Activated naive CD4-positive, alpha-beta T cell treated with anti-CD3 and anti-CD28 coated beads, Interleukin-2, amount 50 U/mL, for 24 hours (primary cell): ENCODE data around the gene HNRNPA1.
"Not testable (repeated sequence)": the region's sequence is repeated elsewhere in the genome, so short reads cannot be mapped to it uniquely, and the experiment has no call there.

ENCODE experiments used
- H3K27ac Mint-ChIP-seq: one replicate; pipeline ENCODE4 v1.8.0; 2021; ENCODE audit warnings: mild to moderate bottlenecking, mixed read lengths
- H3K27me3 Mint-ChIP-seq: one replicate; pipeline ENCODE4 v1.8.0; 2021; ENCODE audit warnings: mixed read lengths
- H3K36me3 Mint-ChIP-seq: one replicate; pipeline ENCODE4 v1.8.0; 2021; ENCODE audit warnings: mixed read lengths
- H3K4me1 Mint-ChIP-seq: one replicate; pipeline ENCODE4 v1.8.0; 2021; ENCODE audit warnings: mixed read lengths
- H3K4me3 Mint-ChIP-seq: one replicate; pipeline ENCODE4 v1.8.0; 2021; ENCODE audit warnings: mild to moderate bottlenecking, mixed read lengths
- H3K9me3 Mint-ChIP-seq: one replicate; pipeline ENCODE4 v1.8.0; 2021; ENCODE audit warnings: mixed read lengths

The HNRNPA1 gene

DNA sequence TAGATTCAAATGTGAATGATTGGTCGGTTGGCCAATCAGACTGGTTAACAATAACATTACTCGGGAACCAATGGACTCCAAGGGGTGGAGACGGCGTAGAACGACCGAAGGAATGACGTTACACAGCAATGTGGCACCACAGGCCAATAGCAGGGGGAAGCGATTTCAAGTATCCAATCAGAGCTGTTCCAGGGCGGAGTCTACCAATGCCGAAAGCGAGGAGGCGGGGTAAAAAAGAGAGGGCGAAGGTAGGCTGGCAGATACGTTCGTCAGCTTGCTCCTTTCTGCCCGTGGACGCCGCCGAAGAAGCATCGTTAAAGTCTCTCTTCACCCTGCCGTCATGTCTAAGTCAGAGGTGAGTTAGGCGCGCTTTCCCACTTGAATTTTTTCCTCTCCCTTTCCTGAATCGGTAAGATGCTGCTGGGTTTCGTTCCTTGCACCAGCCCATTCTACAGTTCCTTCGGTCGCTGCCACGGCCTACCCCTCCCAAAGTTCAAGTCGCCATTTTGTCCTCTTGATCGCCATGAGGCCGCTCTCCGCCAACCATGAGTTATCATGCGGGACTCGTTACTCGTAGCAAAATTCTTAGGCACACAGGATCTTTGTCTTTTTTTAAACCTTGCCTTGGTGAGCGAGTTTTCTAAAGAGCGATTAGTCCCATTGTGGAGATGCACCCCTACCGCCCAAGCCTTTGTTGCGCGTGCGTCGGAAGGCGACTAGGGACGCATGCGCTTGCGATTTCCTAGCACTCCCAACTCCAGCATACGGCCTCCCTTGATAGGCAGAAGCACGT is at the start of gene HNRNPA1:
Gene HNRNPA1, plus strand, starts transcription at position 259 of the 793 bp plus-strand sequence. Its CDS starts 82 bp downstream, at position 341.
- Mint-ChIP-seq H3K36me3 (peaks cover 11% of the 10 kb centered on the region), H3K27me3 (no peaks in the 10 kb centered on the region), H3K27ac (no peak within 1 kb of the TSS), H3K4me3 (no peak within 1 kb of the TSS), H3K9me3 (no peaks in the 10 kb centered on the region), H3K4me1 (peaks cover 48% of the 10 kb centered on the region)

DNA sequence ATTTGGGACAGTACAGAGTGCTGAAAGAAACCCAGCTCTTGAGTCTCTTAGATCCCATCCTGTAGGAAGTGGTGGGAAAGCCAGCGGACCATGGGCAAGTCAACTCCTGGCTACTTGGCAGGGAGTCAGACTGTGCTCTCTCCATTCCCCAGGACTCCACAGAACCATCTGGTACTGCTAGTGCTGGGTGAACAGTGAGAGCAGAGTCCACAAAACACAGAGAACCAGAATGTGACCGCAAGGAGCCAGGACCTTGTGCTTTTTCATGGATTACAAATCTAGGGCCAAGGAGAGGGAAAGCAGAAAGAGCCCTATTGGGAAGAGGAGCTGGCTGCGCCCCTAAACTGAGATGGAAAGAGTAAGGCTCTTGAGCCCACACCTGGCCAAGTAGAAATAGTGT is 49.3 kb upstream of the HNRNPA1 start:
- H3K27me3 Mint-ChIP-seq, H3K4me1 Mint-ChIP-seq, H3K9me3 Mint-ChIP-seq, H3K4me3 Mint-ChIP-seq, H3K36me3 Mint-ChIP-seq: not testable (repeated sequence)
- H3K27ac Mint-ChIP-seq: peak overlapping the region; percentile 81

GRCh38 chr12:54232790-54233189 is 47.7 kb upstream of the HNRNPA1 start:
- H3K4me3 Mint-ChIP-seq: no peak overlapping the region
- no peak overlapping the region for H3K27ac Mint-ChIP-seq
- peaks cover 2% of the 10 kb centered on the region for H3K36me3 Mint-ChIP-seq
- H3K4me1 Mint-ChIP-seq: peaks cover 9% of the 10 kb centered on the region
- no peaks in the 10 kb centered on the region for H3K9me3 Mint-ChIP-seq
- no peaks in the 10 kb centered on the region for H3K27me3 Mint-ChIP-seq

GRCh38 chr12:54238531-54238930 is 42.0 kb upstream of the HNRNPA1 start:
- H3K9me3 Mint-ChIP-seq: no peaks in the 10 kb centered on the region
- peaks cover 6% of the 10 kb centered on the region for H3K36me3 Mint-ChIP-seq
- no peak overlapping the region for H3K27ac Mint-ChIP-seq
- no peak overlapping the region for H3K4me3 Mint-ChIP-seq
- H3K4me1 Mint-ChIP-seq: peaks cover 5% of the 10 kb centered on the region
- no peaks in the 10 kb centered on the region for H3K27me3 Mint-ChIP-seq

DNA sequence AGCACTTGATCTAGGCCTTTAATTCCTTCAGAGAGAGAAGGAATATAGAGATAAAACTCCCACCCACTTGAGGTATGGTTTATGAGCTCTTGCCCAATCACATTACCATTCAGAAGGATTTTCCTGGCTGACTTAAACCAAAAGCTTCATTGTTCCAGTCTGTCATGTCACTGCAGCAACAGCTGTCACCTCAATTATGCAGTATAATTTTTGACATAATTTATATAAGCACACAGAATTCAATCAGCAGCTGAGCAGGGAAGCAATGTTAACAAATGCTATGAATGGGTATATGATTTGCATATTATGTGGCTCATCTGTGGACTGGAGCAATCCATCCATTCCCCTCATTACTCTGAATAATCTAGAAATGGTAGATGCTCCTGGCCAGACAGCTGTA is 40.9 kb upstream of the HNRNPA1 start:
- Mint-ChIP-seq H3K9me3 (no peaks in the 10 kb centered on the region), H3K4me1 (peaks cover 5% of the 10 kb centered on the region), H3K27ac (no peak overlapping the region), H3K27me3 (no peaks in the 10 kb centered on the region), H3K36me3 (peaks cover 6% of the 10 kb centered on the region), H3K4me3 (no peak overlapping the region)

DNA sequence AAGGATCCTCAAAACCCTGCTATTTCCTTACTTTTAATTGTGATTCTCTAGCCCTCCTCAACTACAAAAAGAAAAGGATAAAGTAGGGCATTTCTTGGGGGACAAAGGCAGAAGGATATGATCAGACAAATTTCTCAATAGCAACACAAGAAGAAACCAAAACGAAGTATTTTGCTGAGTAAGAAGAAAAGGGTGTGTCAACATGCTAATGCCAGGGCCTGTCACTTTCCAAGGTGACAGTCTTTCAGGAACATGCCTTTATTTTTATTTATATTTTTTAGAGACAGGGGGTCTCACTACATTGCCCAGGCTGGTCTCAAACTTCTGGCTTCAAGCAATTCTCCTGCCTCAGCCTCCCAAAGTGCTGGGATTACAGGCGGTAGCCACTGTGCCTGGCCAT is 40.4 kb upstream of the HNRNPA1 start:
- H3K4me1 Mint-ChIP-seq: peaks cover 5% of the 10 kb centered on the region
- H3K36me3 Mint-ChIP-seq: peaks cover 6% of the 10 kb centered on the region
- no peaks in the 10 kb centered on the region for H3K9me3 Mint-ChIP-seq
- no peak overlapping the region for H3K4me3 Mint-ChIP-seq
- H3K27me3 Mint-ChIP-seq: no peaks in the 10 kb centered on the region
- peak overlapping the region; percentile 23 for H3K27ac Mint-ChIP-seq

- Mint-ChIP-seq H3K4me3 (no peak overlapping the region), H3K9me3 (no peaks in the 10 kb centered on the region), H3K4me1 (peaks cover 5% of the 10 kb centered on the region), H3K36me3 (peaks cover 8% of the 10 kb centered on the region), H3K27ac (peak overlapping the region; percentile 15), H3K27me3 (no peaks in the 10 kb centered on the region)
Observed at GRCh38 chr12:54240971-54241588, 39.4 kb upstream of the HNRNPA1 start.

DNA sequence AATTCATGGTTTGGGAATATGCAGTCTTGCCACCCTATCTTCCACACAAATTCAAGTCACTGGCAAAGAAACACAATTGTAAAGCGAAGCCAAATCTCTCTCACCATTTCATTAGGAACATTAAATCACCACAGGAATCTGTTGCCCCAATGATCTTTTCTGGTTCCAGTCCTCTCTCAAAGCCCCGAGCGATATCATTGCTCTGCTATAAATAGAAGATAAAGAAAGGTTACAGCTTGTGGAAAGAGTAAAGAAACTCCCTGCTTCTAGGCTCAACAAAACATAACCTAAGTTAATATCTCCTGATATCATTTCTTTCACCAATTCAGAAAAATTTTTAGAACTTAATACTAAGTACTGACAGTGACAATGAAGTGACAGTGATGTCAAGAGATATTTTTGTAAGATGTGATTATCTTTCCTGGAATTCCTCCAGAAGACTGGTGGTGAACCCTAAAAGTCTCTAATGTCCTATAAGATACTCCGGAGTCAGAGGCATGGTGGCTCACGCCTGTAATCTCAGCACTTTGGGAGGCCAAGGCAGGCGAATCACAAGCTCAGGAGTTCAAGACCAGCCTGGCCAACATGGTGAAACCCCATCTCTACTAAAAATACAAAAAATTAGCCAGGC is 34.4 kb upstream of the HNRNPA1 start:
- Mint-ChIP-seq H3K27ac (no peak overlapping the region), H3K27me3 (no peaks in the 10 kb centered on the region), H3K36me3 (peaks cover 18% of the 10 kb centered on the region), H3K4me3 (no peak overlapping the region), H3K9me3 (no peaks in the 10 kb centered on the region), H3K4me1 (peaks cover 15% of the 10 kb centered on the region)

- Mint-ChIP-seq H3K4me3 (no peak overlapping the region), H3K27me3 (no peaks in the 10 kb centered on the region), H3K36me3 (peaks cover 19% of the 10 kb centered on the region), H3K9me3 (no peaks in the 10 kb centered on the region), H3K4me1 (peaks cover 18% of the 10 kb centered on the region), H3K27ac (peak overlapping the region; percentile 46)
Observed at GRCh38 chr12:54249489-54249888, 31.0 kb upstream of the HNRNPA1 start.

DNA sequence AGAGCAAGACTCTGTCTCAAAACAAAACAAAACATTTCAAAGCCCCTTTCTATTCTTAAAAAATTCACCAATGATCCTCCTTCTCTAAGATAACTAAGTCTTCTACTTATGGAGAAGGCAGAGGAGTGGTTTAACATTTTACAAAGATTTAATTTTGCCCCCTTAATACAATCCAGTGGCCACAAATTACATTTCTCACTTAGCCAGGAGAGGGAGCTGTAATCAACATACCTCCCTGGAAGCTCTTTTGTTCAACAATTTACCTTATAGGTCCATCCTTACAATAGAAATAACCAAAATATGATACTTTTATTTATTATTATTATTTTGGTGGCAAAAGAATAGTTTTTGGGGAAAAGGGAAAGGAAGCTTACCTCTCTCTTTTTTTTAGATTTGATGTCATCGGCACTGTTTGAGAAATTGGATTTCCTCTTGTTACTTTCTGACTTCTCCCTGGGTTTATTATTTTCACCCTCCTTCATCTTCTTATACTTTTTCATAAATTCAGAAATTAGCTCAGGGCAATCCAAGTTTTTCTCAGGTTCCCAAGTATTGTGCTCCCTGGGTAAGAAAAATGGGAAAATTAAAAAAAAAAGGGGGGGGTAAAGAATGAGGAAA is 28.8 kb upstream of the HNRNPA1 start:
- Mint-ChIP-seq H3K4me1 (peaks cover 18% of the 10 kb centered on the region), H3K36me3 (peaks cover 22% of the 10 kb centered on the region), H3K27me3 (no peaks in the 10 kb centered on the region), H3K4me3 (no peak overlapping the region), H3K9me3 (no peaks in the 10 kb centered on the region), H3K27ac (no peak overlapping the region)

- Mint-ChIP-seq H3K27me3 (no peaks in the 10 kb centered on the region), H3K4me3 (no peak overlapping the region), H3K9me3 (no peaks in the 10 kb centered on the region), H3K27ac (no peak overlapping the region), H3K36me3 (peaks cover 21% of the 10 kb centered on the region), H3K4me1 (peaks cover 26% of the 10 kb centered on the region)
Observed at GRCh38 chr12:54253240-54253639, 27.3 kb upstream of the HNRNPA1 start.

DNA sequence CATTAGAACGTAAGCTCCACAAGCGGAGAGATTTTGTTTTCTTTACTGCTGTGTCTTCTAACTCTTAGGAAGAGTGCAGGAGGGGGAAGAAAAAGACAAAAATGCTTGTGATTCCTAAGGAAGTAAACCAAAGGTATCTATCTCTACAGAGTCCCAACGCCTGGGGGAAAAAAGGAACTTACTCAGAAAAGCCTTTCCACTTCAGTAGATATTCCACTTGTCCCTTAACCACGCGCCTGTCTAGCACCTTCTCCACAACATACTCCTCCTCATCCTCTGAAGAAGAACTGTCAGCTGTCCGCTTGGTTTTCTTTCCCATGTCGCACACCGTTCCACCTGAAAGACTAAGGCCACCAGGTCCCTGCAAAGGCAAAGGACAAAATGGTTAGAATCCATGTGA is 23.2 kb upstream of the HNRNPA1 start:
- H3K4me1 Mint-ChIP-seq: peaks cover 32% of the 10 kb centered on the region
- H3K27me3 Mint-ChIP-seq: no peaks in the 10 kb centered on the region
- H3K36me3 Mint-ChIP-seq: peaks cover 11% of the 10 kb centered on the region
- H3K4me3 Mint-ChIP-seq: no peak overlapping the region
- H3K27ac Mint-ChIP-seq: no peak overlapping the region
- no peaks in the 10 kb centered on the region for H3K9me3 Mint-ChIP-seq

DNA sequence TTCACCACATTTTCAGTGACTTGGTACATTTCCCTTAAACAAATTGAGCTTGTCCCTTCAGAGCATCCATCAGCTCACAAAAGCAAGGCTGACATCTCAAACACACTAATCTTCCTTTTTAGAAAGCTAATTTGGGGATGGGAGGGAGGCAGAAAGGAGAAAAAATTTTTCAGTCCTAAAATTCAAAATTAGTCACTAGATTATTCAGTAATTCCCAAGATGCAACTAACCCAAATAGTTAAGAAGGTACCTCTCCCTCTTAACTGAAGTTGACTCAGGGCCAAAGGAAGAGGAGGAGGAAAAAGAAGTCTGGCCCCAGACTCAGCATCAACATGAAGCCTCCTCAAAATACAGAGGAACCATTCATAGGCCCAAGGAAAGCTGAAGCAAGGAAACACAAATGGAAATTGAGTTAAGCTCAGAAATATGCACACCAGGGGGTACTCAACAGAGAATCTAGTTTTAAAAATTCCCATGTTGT is 22.3 kb upstream of the HNRNPA1 start:
- H3K27me3 Mint-ChIP-seq: no peaks in the 10 kb centered on the region
- H3K27ac Mint-ChIP-seq: peak overlapping the region; percentile 81

DNA sequence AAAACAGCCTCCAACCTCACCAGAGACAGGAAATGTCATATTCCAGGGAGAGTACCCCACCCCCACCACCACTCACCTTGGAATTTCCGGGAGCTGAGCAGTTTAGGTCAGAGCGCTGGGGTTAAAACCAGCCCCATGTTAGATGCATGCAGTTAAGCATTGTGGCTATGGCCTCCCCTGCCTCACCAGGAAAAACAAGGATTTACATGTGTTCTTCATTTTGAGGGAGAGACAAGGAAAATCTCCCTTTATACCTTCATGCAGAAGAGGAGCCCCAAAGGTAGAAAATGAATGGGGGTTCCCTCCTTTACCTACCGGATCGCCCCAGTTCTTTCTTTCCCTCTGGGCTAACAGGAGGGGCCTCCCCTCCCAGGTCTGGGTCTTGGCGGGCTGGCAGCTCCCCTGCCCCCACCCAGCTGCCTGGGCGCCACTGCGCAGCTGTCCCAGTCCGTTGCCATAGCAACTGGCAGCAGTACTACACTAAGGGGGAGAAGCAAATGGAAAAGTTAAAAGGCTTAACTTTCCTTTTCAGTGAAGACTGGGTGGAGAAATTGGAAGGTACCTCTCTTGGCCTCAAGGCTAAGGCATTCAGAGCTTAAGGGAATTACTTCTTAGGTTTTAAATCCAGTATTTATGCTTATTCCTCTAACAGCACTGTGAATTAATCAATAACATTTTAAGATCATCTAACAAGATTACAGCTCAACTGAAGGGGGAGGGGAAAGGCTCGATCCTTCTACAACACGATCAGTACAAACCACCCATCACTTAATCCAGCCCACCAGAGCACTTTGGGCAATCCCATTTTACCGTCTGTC is 21.1 kb upstream of the HNRNPA1 start:
- H3K36me3 Mint-ChIP-seq: peaks cover 11% of the 10 kb centered on the region
- peak overlapping the region; percentile 90 for H3K27ac Mint-ChIP-seq
- peak overlapping the region; percentile 70 for H3K4me3 Mint-ChIP-seq
- peaks cover 35% of the 10 kb centered on the region for H3K4me1 Mint-ChIP-seq
- H3K9me3 Mint-ChIP-seq: no peaks in the 10 kb centered on the region
- H3K27me3 Mint-ChIP-seq: no peaks in the 10 kb centered on the region

More for the DNA sequence above, 22.3 kb upstream of the HNRNPA1 start:
- Mint-ChIP-seq H3K4me3 (no peak overlapping the region), H3K4me1 (peaks cover 32% of the 10 kb centered on the region), H3K9me3 (no peaks in the 10 kb centered on the region), H3K36me3 (peaks cover 11% of the 10 kb centered on the region)

GRCh38 chr12:54261815-54262402 is 18.6 kb upstream of the HNRNPA1 start:
- H3K9me3 Mint-ChIP-seq: no peaks in the 10 kb centered on the region
- H3K27ac Mint-ChIP-seq: no peak overlapping the region
- peaks cover 42% of the 10 kb centered on the region for H3K4me1 Mint-ChIP-seq
- H3K4me3 Mint-ChIP-seq: no peak overlapping the region
- H3K27me3 Mint-ChIP-seq: no peaks in the 10 kb centered on the region
- H3K36me3 Mint-ChIP-seq: peaks cover 5% of the 10 kb centered on the region
